NCI-H2029 treated with DMSO at 0.1 percent for 48 hours (cell line): Measurements from ENCODE around the gene NAALADL2.
"Not testable (repeated sequence)": the region's sequence is repeated elsewhere in the genome, so short reads cannot be mapped to it uniquely, and the experiment has no call there.

ENCODE experiments used
- DNase-seq: peaks from one replicate; lab custom pipeline; 2025; lab: John Stamatoyannopoulos, UW

NAALADL2 gene

GRCh38 chr3:175371187-175371586 is 512.1 kb downstream of the NAALADL2 start:
- DNase-seq: not testable (repeated sequence)

- no peak for DNase-seq
Observed at GRCh38 chr3:175374705-175375104, 515.6 kb downstream of the NAALADL2 start.

- DNase-seq: peak; percentile 45
Observed at GRCh38 chr3:175378348-175378747, 519.2 kb downstream of the NAALADL2 start.

- DNase-seq: no peak
Observed at GRCh38 chr3:175381685-175382084, 522.6 kb downstream of the NAALADL2 start.

- no peak for DNase-seq
Observed at GRCh38 chr3:175383371-175383770, 524.2 kb downstream of the NAALADL2 start.

- no peak for DNase-seq
Observed at GRCh38 chr3:175383813-175384212, 524.7 kb downstream of the NAALADL2 start.

- no peak for DNase-seq
Observed at GRCh38 chr3:175384569-175384968, 525.4 kb downstream of the NAALADL2 start.

- DNase-seq: no peak
Observed at GRCh38 chr3:175386630-175387029, 527.5 kb downstream of the NAALADL2 start.

- DNase-seq: no peak
Observed at GRCh38 chr3:175389560-175389959, 530.4 kb downstream of the NAALADL2 start.

- DNase-seq: no peak
Observed at GRCh38 chr3:175391601-175392000, 532.5 kb downstream of the NAALADL2 start.

- no peak for DNase-seq
Observed at GRCh38 chr3:175392653-175393052, 533.5 kb downstream of the NAALADL2 start.

GRCh38 chr3:175397372-175397771 is 538.2 kb downstream of the NAALADL2 start:
- DNase-seq: no peak

- no peak for DNase-seq
Observed at GRCh38 chr3:175398676-175399075, 539.5 kb downstream of the NAALADL2 start.

- no peak for DNase-seq
Observed at GRCh38 chr3:175399156-175399840, 540.2 kb downstream of the NAALADL2 start.

GRCh38 chr3:175404027-175404426 is 544.9 kb downstream of the NAALADL2 start:
- no peak for DNase-seq

GRCh38 chr3:175404621-175405020 is 545.5 kb downstream of the NAALADL2 start:
- DNase-seq: no peak

GRCh38 chr3:175410251-175410650 is 551.1 kb downstream of the NAALADL2 start:
- no peak for DNase-seq

- no peak for DNase-seq
Observed at GRCh38 chr3:175411405-175411804, 552.3 kb downstream of the NAALADL2 start.

GRCh38 chr3:175411946-175412345 is 552.8 kb downstream of the NAALADL2 start:
- DNase-seq: no peak

GRCh38 chr3:175413926-175414325 is 554.8 kb downstream of the NAALADL2 start:
- DNase-seq: no peak

- no peak for DNase-seq
Observed at GRCh38 chr3:175416600-175416999, 557.5 kb downstream of the NAALADL2 start.

- no peak for DNase-seq
Observed at GRCh38 chr3:175417426-175417825, 558.3 kb downstream of the NAALADL2 start.

GRCh38 chr3:175421902-175422301 is 562.8 kb downstream of the NAALADL2 start:
- DNase-seq: no peak

- DNase-seq: no peak
Observed at GRCh38 chr3:175422744-175423143, 563.6 kb downstream of the NAALADL2 start.
